ENCODE measurements around the gene ZNF557.

DNA sequence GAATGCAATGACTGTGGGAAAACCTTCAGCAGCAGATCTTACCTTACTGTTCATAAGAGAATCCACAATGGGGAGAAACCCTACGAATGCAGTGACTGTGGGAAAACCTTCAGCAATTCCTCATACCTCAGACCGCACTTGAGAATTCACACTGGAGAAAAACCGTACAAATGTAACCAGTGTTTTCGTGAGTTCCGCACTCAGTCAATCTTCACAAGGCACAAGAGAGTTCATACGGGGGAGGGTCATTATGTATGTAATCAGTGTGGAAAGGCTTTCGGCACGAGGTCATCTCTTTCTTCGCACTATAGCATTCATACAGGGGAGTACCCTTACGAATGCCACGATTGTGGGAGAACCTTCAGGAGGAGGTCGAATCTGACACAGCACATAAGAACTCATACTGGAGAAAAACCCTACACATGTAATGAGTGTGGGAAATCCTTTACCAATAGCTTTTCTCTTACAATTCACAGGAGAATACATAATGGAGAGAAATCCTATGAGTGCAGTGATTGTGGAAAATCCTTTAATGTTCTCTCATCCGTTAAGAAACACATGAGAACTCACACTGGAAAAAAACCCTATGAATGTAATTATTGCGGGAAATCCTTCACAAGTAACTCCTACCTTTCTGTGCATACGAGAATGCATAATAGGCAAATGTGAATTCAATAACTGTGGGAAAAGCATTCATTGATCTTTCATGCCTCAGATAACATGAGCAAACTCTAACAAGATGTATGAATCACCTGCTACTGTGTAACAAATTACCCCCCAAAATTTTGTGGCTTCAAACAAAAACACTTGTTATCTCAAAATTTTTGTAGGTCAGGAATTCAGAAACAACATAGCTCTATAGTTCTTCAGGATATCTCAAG lies 13.8 kb downstream of the ZNF557 start:
- TF ChIP-seq POLR2AphosphoS5 (IDR thresholded peaks at IDR 0.05) = no peak
- TF ChIP-seq, protein P1, sequence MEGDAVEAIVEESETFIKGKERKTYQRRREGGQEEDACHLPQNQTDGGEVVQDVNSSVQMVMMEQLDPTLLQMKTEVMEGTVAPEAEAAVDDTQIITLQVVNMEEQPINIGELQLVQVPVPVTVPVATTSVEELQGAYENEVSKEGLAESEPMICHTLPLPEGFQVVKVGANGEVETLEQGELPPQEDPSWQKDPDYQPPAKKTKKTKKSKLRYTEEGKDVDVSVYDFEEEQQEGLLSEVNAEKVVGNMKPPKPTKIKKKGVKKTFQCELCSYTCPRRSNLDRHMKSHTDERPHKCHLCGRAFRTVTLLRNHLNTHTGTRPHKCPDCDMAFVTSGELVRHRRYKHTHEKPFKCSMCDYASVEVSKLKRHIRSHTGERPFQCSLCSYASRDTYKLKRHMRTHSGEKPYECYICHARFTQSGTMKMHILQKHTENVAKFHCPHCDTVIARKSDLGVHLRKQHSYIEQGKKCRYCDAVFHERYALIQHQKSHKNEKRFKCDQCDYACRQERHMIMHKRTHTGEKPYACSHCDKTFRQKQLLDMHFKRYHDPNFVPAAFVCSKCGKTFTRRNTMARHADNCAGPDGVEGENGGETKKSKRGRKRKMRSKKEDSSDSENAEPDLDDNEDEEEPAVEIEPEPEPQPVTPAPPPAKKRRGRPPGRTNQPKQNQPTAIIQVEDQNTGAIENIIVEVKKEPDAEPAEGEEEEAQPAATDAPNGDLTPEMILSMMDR (IDR thresholded peaks at IDR 0.05) = no peak

Data from breast epithelium (tissue), 3 donors.